Endometrial microvascular endothelial cells (primary cell): ENCODE data around the gene PRSS57. TPM values are rescaled to one million over a fixed set of nuclear protein-coding genes. Genes with fewer than 3 reads are reported as not detected.
"Not testable (repeated sequence)": the region's sequence is repeated elsewhere in the genome, so short reads cannot be mapped to it uniquely, and the experiment has no call there.

Experiments
- in situ Hi-C: cut with HindIII; loops from 2 replicates; pipeline ENCODE4 v1.10.0; 2017; ENCODE audit warnings: low sequenced_read_pairs, low pct_unique_long_range_greater_than_20kb; ENCODE audit errors: inconsistent ontology term
- total RNA-seq: library from RNA; depleted of rRNA; stranded (reverse); fragments of >200 nt; gene quantifications from one replicate; pipeline ENCODE4 v1.2.3, GENCODE V29; 2015; ENCODE audit errors: inconsistent ontology term

Gene PRSS57
- total RNA-seq, 1 donor from 2014 or later: not detected

DNA sequence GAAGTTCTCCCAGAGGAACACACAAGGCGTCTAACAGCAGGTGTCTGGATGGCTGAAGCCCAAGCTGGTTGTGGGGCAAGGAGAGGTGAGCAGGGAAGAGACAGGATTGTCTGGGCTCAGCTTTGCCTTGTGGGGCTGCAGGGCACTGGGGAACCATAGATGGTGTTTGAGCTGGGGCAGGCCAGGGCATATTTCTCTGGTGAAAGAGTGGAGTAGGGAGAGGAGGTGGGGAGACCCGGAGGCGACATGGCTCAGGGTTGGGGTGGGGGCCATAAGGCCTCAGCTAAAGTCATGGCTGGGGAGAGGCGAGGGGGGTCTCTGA, 8.0 kb upstream of the PRSS57 start:
- in situ Hi-C loops: no loop called here

DNA sequence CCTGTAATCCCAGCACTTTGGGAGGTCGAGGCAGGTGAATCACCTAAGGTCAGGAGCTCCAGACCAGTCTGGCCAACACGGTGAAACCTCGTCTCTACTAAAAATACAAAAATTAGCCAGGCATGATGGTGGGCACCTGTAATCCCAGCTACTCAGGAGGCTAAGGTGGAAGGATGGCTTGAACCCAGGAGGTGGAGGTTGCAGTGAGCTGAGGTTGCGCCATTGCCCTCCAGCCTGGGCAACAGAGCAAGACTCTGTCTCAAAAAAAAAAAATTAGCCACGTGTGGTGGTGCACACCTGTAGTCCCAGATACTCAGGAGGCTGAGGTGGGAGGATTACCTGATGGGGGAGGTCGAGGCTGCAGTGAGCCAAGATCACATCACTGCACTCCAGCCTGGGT, 7.6 kb upstream of the PRSS57 start:
- in situ Hi-C loops: not testable (repeated sequence)

DNA sequence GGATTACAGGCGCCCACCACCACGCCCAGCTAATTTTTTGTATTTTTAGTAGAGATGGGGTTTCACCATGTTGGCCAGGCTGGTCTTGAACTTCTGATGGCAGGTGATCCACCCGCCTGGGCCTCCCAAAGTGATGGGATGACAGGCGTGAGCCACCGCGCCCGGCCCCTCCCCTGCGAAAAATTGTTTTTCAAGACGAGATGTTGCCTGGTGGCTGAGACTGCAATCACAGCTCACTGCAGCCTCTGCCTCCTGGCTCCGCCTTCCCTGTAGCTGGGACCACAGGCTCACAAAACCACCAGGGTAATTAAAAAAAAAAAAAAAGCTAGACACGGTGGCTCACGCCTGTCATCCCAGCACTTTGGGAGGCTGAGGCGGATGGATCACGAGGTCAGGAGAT, 4.6 kb upstream of the PRSS57 start:
- in situ Hi-C loops: not testable (repeated sequence)

DNA sequence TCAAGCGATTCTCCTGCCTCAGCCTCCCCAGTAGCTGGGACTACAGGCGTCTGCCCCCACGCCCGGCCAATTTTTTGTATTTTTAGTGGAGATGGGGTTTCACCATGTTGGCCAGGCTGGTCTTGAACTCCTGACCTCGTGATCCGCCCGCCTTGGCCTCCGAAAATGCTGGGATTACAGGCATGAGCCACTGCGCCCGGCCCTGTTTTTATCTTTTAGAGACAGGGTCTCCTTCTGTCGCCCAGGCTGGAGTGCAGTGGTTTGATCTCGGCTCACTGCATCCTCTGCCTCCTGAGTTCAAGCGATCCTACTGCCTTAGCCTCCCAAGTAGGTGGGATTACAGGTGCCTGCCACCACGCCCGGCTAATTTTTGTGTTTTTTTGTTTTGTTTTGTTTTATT, 3.3 kb upstream of the PRSS57 start:
- in situ Hi-C loops: not testable (repeated sequence)

DNA sequence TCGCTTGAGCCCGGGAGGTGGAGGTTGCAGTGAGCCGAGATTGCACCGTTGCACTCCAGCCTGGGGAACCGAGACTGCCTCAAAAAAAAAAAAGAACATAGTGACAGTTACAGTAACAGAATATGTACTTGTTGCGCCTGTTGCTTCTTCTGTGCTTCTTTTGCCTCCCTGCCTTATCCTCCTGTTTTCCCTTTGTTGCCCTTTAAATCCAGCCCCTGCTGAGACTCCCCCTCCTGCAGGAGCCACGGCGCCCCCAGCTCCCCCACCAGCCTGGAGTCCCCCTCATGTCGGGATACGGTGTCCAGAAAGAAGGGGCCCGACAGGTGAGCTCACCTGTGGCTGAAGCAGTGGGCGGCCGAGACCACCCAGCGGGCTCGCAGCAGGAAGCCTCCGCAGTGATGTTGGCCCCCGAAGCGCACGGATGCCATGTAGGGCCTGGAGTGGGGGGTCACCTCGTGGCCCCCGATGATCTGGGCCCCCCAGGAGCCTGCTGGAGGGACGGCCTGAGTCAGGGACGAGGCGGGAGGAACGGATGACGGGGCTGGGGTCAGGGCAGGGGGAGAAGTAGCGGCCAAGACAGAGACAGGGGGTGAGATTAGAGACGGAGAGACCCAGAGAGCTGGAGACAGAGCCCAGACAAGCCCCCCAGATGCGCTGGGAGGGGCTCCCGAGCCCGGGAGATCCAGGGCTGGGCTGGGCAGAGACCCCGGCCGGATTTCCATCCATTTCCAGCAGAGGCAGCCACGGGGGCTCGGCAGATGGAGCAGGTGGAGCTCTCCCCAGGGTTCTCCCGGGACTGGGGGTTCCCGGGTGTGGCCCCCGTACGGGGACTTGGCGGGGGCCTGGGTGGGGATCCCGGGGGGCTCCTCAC, 536 bp downstream of the PRSS57 start:
- in situ Hi-C loops: no loop called here

DNA sequence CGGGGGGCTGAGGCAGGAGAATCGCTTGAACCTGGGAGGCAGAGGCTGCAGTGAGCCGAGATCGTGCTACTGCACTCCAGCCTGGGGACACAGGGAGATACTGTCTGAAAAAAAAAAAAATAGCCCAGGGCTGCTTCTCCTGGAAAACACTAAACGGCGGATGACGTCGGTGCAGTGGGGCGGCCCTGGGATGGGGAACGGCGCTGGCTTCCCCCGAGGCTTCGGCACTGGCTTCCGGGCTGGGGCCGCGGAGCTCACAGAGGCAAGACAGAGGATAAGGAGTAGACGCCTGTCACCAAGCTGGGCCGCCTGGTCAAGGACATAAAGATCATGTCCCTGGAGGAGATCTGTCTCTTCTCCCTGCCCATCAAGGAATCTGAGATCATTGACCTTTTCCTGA, 5.0 kb downstream of the PRSS57 start:
- in situ Hi-C loops: no loop called here

DNA sequence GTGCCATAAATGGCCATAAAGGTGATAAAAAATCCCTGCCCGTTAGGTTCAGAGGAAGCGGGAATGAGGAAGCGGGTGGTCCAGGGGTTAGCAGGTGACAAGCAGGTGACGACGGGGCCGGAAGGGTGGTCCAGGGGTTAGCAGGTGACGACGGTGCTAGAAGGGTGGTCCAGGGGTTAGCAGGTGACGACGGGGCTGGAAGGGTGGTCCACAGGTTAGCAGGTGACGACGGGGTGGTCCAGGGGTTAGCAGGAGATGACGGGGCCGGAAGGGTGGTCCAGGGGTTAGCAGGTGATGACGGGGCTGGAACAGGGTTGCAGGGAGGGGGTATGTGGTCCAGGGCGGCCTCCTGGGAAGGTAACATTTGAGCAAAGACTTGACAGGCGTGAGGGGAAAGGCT, 6.3 kb downstream of the PRSS57 start:
- in situ Hi-C loops: no loop called here

DNA sequence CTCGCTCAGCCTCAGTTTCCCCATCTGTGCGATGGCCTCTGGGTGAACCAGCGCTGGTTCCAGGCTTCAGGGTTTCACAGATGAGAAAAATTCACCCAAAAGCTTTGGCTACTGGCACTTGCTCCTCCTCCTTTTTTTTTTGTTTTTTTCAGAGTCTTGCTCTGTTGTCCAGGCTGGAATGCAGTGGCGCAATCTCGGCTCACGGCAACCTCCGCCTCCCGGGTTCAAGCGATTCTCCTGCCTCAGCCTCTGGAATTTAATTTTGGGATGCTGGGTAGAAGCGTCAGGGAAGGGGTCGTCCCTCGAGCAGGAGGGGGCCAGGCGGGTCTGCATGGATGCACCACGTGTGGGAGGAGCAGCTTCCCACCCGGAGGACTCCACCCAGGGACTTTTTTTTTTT, 7.0 kb downstream of the PRSS57 start:
- in situ Hi-C loops: no loop called here

DNA sequence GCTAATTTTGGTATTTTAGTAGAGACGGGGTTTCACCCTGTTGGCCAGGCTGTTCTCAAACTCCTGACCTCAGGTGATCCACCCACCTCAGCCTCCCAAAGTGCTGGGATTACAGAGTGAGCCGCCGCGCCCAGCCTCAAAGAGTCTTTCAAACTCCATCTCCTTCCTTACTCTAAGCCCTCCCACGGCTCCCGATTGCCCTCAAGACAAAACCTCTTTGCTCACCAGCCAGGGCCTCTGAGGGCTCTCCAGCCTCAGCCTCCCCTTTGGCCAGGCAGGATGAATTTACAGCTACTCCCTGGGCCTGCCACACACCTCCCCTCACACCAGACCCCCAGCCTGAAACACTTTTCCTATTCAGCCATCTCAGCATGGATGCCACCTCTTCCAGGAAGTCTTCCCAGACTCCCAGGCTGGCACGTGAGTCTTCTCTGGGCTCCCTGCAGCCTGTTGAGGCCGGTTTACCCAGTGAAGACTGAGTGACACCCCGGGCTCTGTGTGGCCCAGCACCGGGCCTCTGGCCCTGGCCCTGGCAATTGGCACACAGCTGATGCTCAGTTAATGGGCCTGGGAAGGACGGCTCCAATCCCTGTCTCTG, 7.6 kb downstream of the PRSS57 start:
- in situ Hi-C loops: no loop called here

DNA sequence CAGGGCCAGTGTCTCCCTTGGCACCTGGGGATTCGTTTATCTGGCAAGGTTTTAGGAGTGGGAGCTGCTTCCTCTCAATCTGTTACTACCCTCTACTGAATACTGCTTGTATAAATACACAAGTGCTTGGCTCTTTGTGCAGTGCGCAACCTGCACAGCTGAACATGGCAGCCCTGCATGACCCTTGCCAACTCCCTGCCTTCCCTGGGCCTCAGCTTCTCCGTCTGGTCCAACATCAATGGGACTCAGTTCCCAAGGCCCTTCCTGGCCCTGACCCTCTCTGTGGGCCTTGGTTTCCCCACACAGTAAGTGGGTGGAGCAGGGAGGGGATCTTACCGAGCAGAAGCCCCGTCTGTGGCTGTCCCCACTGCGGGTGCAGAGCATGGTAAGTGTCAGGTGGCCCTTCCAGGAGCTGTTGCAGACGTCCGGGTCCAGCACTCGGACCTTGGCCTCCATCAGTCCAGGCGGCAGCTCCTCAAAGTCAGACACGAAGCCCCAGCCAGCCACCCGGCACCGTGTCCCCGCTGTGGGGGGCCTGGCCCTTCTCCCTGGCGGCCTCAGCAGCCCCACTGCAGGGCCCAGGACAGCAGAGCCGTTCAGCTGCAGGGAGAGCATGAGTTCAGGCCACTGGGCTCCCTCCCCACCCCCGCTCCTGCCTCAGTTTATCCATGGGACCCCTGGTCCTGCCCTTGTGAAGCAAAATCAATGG, 8.5 kb downstream of the PRSS57 start:
- in situ Hi-C loops: no loop called here

DNA sequence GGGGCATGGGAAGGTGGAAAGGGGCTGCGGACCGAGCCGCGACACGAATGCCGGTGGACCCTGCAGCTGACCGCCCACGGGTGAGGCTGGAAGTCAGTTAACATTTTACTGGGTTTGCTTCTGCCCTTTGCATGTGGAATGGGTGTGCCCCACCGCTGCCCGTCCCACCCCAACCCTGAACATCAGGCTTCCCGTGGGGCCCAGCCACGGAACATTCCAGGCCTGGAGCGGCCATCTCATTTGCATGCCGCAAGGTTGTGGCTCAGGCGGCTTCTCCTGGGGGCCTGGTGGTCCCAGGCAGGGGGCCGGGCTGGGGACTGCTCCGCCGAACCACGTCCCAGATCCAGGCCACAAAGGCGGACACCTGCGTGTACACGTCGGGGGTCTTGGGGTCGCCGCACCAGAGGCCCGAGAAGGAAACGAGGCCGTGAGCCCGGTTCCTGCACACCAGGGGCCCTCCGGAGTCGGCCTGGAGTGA, 9.8 kb downstream of the PRSS57 start:
- in situ Hi-C loops: no loop called here

DNA sequence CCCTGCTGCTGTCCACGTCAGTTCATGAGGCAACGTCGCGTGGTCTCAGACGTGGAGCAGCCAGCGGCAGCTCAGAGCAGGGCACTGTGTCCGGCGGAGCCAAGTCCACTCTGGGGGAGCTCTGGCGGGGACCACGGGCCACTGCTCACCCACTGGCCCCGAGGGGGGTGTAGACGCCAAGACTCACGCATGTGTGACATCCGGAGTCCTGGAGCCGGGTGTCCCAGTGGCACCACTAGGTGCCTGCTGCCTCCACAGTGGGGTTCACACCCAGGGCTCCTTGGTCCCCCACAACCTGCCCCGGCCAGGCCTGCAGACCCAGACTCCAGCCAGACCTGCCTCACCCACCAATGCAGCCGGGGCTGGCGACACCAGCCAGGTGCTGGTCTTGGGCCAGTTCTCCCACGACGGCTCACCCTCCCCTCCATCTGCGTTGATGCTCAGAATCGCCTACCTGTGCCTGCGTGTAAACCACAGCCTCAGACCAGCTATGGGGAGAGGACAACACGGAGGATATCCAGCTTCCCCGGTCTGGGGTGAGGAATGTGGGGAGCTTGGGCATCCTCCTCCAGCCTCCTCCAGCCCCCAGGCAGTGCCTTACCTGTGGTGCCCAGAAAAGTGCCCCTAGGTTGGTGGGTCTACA, 12.5 kb downstream of the PRSS57 start:
- in situ Hi-C loops: no loop called here

DNA sequence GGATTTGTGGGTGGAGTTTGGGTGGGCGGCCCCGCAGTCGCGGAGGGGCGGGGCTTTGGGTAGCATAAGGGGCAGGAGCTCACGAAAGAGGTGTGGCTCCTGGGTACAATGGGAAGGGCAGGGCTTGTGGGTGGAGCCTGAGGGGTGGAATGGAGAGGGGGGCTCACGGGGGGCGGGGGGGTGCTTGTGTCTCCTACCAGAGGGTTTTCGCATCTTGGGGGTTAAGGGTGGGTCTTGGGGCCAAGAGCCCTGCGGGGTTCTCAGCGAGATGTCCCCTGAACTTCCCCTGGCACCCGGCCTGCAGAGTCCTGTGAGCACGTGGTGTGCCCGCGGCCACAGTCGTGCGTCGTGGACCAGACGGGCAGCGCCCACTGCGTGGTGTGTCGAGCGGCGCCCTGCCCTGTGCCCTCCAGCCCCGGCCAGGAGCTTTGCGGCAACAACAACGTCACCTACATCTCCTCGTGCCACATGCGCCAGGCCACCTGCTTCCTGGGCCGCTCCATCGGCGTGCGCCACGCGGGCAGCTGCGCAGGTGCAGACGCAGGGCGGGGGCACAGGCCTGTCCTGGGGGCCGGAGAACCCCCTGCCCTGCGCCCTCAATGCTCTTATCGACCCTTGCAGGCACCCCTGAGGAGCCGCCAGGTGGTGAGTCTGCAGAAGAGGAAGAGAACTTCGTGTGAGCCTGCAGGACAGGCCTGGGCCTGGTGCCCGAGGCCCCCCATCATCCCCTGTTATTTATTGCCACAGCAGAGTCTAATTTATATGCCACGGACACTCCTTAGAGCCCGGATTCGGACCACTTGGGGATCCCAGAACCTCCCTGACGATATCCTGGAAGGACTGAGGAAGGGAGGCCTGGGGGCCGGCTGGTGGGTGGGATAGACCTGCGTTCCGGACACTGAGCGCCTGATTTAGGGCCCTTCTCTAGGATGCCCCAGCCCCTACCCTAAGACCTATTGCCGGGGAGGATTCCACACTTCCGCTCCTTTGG, 13.9 kb downstream of the PRSS57 start:
- in situ Hi-C loops: no loop called here

DNA sequence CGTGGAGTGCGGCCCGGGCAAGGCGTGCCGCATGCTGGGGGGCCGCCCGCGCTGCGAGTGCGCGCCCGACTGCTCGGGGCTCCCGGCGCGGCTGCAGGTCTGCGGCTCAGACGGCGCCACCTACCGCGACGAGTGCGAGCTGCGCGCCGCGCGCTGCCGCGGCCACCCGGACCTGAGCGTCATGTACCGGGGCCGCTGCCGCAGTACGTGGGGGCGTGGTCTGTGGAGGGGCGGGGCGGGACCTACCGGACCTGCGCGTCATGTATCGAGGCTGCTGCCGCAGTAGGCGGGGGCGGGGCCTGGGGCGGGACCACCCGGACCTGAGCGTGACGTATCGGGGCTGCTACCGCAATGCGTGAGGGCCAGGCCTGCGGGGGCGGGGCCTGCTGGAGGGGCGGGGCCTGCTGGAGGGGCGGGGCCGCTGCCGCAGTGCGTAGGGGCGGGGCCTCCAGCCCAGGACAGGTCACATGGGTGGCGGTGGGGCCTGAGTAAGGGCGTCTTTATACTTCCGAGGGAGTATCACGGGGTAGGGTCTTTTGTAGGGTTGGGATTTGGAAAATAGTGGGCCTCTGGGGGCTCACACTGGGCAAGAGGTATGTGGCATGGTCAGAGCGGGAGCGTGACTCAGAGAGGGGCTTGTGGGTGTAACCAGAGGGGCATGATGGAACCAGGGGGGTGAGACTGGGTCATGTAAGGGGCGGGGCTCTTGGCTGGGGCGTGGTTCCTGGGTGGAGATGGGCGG, 14.8 kb downstream of the PRSS57 start:
- in situ Hi-C loops: no loop called here

DNA sequence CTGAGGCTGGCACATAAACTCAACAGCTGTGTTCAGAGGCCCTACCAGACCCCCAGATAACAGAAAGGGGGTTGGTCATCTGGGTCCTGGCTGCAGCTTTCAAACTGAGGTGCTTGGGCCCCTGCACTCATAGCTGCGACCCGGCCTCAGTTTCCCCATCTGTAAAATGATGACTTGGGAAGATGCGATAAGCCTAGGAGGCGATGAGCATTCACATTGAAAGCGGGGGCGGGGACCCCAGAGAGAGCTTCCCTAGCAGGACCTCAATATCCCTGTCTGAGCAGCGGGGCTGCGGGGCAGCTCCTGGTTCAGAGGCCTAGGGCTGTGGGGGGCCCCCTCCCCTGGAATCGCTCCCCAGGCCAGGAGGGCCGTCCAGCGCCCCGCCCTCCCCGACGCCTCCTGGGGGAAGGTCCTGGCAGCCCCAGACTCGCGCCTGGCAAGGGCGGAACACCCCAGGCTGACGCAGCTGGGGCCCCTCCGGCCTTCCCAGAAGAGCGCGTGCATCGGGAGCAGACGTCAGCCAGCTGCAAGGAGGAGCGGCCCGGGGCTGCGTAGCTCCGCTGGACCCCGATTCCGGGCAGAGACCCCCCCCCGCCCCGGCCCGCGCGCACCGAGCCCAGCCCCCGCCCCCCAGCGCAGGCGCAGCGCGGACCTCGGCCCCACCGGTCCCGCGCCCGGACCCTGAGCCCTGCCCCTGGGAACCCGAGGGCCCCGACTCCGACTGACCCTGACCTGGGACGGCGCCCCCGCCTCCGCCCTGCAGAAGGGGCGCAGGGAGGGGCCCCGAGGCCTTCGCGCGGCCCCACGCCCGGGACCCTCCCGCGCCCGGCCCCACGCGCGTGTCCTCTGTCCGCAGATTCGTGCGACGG, 15.6 kb downstream of the PRSS57 start:
- in situ Hi-C loops: no loop called here

DNA sequence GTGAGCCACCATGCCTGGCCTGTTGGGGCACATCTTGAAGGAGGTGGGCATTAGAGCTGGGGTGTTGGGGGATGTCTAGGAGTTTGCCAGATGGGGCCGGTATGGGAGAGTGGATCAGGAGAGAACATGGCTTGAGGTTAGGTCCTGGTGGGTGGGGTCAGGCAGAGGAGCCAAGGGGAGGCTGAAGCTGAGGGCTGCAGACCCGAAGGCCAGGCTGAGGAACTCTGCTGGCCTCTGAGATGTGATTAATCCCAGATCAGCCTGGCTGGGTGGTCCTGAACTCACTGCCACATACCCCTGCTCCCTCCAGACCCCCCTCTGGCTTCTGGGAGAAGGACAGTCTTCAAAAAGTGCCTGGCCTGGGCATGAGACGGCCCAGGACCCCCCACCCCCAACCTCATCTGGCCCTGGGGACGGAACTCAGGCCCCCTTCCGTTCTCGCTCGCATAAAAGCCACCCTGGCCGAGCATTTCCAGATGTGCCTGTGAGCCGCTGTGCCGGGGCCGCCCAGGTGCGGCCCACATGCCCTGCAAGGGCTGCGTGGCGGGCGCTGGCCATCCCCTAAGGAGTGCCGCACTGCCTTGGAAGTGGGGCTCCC, 16.4 kb downstream of the PRSS57 start:
- in situ Hi-C loops: no loop called here
